Measurements from ENCODE around the gene TDO2. TPM values are rescaled to one million over a fixed set of nuclear protein-coding genes. Genes with fewer than 3 reads are reported as not detected.

The TDO2 gene
- total RNA-seq, 1 donor from 2014 or later: 3.0 TPM

- H3K27ac ChIP-seq: no peak overlapping the region
- intact Hi-C loops (cut with DNase I): no loop called here
- H3K36me3 ChIP-seq: no peaks in the 10 kb centered on the region
- TF ChIP-seq CTCF (IDR thresholded peaks at IDR 0.05): no peak
- H3K4me3 ChIP-seq: no peak overlapping the region
- no peak for DNase-seq
- no peak for ATAC-seq
- H3K9me3 ChIP-seq: no peaks in the 10 kb centered on the region
- no peaks in the 10 kb centered on the region for H3K4me1 ChIP-seq
- H3K27me3 ChIP-seq: no peaks in the 10 kb centered on the region
These were observed 25.5 kb upstream of the TDO2 start for GRCh38 chr4:155877971-155878370.

- Histone ChIP-seq H3K27me3 (no peaks in the 10 kb centered on the region), H3K36me3 (no peaks in the 10 kb centered on the region), H3K27ac (no peak overlapping the region), H3K4me1 (no peaks in the 10 kb centered on the region), H3K9me3 (no peaks in the 10 kb centered on the region), H3K4me3 (no peak overlapping the region)
- intact Hi-C loops (cut with DNase I): no loop called here
- no peak for TF ChIP-seq CTCF (IDR thresholded peaks at IDR 0.05)
- ATAC-seq (no peak), DNase-seq (no peak)
These were observed 24.9 kb upstream of the TDO2 start for GRCh38 chr4:155878611-155879010.

- H3K9me3 ChIP-seq: no peaks in the 10 kb centered on the region
- DNase-seq: no peak
- no peak for TF ChIP-seq CTCF (IDR thresholded peaks at IDR 0.05)
- H3K4me1 ChIP-seq: no peaks in the 10 kb centered on the region
- intact Hi-C loops (cut with DNase I): no loop called here
- no peak for ATAC-seq
- no peaks in the 10 kb centered on the region for H3K27me3 ChIP-seq
- H3K36me3 ChIP-seq: no peaks in the 10 kb centered on the region
- H3K27ac ChIP-seq: no peak overlapping the region
- no peak overlapping the region for H3K4me3 ChIP-seq
These were observed 23.7 kb upstream of the TDO2 start for GRCh38 chr4:155879767-155880166.

GRCh38 chr4:155881555-155881954, 21.9 kb upstream of the TDO2 start:
- Histone ChIP-seq H3K27me3 (no peaks in the 10 kb centered on the region), H3K4me1 (no peaks in the 10 kb centered on the region), H3K27ac (no peak overlapping the region), H3K9me3 (no peaks in the 10 kb centered on the region), H3K4me3 (no peak overlapping the region), H3K36me3 (no peaks in the 10 kb centered on the region)
- intact Hi-C loops (cut with DNase I): no loop called here
- ATAC-seq: no peak
- no peak for DNase-seq
- TF ChIP-seq CTCF (IDR thresholded peaks at IDR 0.05): no peak

GRCh38 chr4:155883895-155884294, 19.6 kb upstream of the TDO2 start:
- H3K4me3 ChIP-seq: no peak overlapping the region
- ATAC-seq: no peak
- DNase-seq: no peak
- no peaks in the 10 kb centered on the region for H3K36me3 ChIP-seq
- H3K9me3 ChIP-seq: no peaks in the 10 kb centered on the region
- intact Hi-C loops (cut with DNase I): no loop called here
- no peaks in the 10 kb centered on the region for H3K4me1 ChIP-seq
- no peak overlapping the region for H3K27ac ChIP-seq
- H3K27me3 ChIP-seq: no peaks in the 10 kb centered on the region
- no peak for TF ChIP-seq CTCF (IDR thresholded peaks at IDR 0.05)

GRCh38 chr4:155885666-155886065, 17.8 kb upstream of the TDO2 start:
- no peaks in the 10 kb centered on the region for H3K27me3 ChIP-seq
- no peak overlapping the region for H3K4me3 ChIP-seq
- H3K27ac ChIP-seq: no peak overlapping the region
- no peak for TF ChIP-seq CTCF (IDR thresholded peaks at IDR 0.05)
- intact Hi-C loops (cut with DNase I): no loop called here
- H3K36me3 ChIP-seq: no peaks in the 10 kb centered on the region
- H3K9me3 ChIP-seq: no peaks in the 10 kb centered on the region
- DNase-seq (no peak), ATAC-seq (peak; percentile 36)
- no peaks in the 10 kb centered on the region for H3K4me1 ChIP-seq
